ENCODE measurements around the gene CCL17. TPM values are rescaled to one million over a fixed set of nuclear protein-coding genes. Genes with fewer than 3 reads are reported as not detected.

The CCL17 gene
- total and polyA plus RNA-seq, 9 of the 15 experiments (the other 6 are each of a cell fraction or from before 2014, with no cell fraction given), result not detected

- ChIA-PET POLR2A (interaction anchor here (0.6 to 1.7 kb wide), 11 partner anchors 10 to 191 kb away, joined by 3 to 12 read pairs (median 3); partner anchors contain the start of gene ADGRG5), CTCF (ENCODE audit: low intra/inter-chr PET ratio) (no interaction called here)
- H3K79me2 ChIP-seq (ENCODE audit: control insufficient read depth, insufficient read depth, low read length), result peaks cover 69% of the 10 kb centered on the region
- H3K36me3 ChIP-seq (ENCODE audit: control insufficient read depth, insufficient read depth, low read length), result peaks cover 29% of the 10 kb centered on the region
- H3K27me3 ChIP-seq (ENCODE audit: control insufficient read depth in 2 of 2, insufficient read depth in 2 of 2, low read length in 2 of 2), result no peaks in the 10 kb centered on the region
- H3K4me2 ChIP-seq (ENCODE audit: insufficient read depth, low read length), result peak within 1 kb of the TSS; percentile 90
- H3K9me3 ChIP-seq (replicated peaks; ENCODE audit: control insufficient read depth, insufficient read depth, low read depth, low read length), result no peaks in the 10 kb centered on the region
- peak; percentile 93 to 96 (median 94) for DNase-seq (ENCODE audit: extremely low read depth in 1 of 4, low spot score in 3 of 4)
- peak within 1 kb of the TSS; percentile 97 to 99 for H3K9ac ChIP-seq (ENCODE audit: insufficient read depth in 1 of 2, low read depth in 2 of 2, low read length in 2 of 2)
- BruUV-seq (replicated peaks), result no TSS peak
- no peaks in the 10 kb centered on the region for H3K9me1 ChIP-seq (ENCODE audit: control insufficient read depth, insufficient read depth, low read length)
- WGBS (ENCODE audit: insufficient coverage, low coverage, missing lambda C conversion rate), result 0% methylated on average over 57 of the region's 68 CpGs
- in situ Hi-C loops (cut with MboI), result no loop called here
- peak within 1 kb of the TSS; percentile 83 for H2AFZ ChIP-seq (ENCODE audit: low read depth, low read length)
- intact Hi-C loops (cut with micrococcal nuclease), result no loop called here
- peak within 1 kb of the TSS; percentile 93 for H3K27ac ChIP-seq (ENCODE audit: extremely low read depth, low read depth, low read length)
- ATAC-seq, result peak; percentile 99
- no peaks in the 10 kb centered on the region for H4K20me1 ChIP-seq (replicated peaks; ENCODE audit: control insufficient read depth, insufficient read depth, low read length)
- H3K4me1 ChIP-seq (replicated peaks in 1 of 2; ENCODE audit: control insufficient read depth in 2 of 2, insufficient read depth in 2 of 2, low read length in 2 of 2), result peaks cover 11 to 15% of the 10 kb centered on the region in 2 experiments; a peak in 3 of 5 replicates
- FAIRE-seq, result peak; percentile 62
- H3K4me3 ChIP-seq, result peak within 1 kb of the TSS; percentile 88
- no peak for TF ChIP-seq ZBTB8A (IDR thresholded peaks at IDR 0.05; ENCODE audit: partially characterized antibody)
- TF ChIP-seq RNF2 (IDR thresholded peaks at IDR 0.05), result peak; percentile 62; the same call in 1 of the 2 replicates
- TF ChIP-seq ZZZ3 (IDR thresholded peaks at IDR 0.05), result no peak
- peak; percentile 93 for TF ChIP-seq KAT7 (CRISPR knock-in tag; IDR thresholded peaks at IDR 0.05; ENCODE audit: borderline replicate concordance)
- peak; percentile 98 to 100 (median 99) for TF ChIP-seq YY1 (IDR thresholded peaks at IDR 0.05; ENCODE audit: borderline replicate concordance in 1 of 3, control insufficient read depth in 1 of 3, extremely low read depth in 1 of 3, insufficient read depth in 3 of 3, insufficient read length in 1 of 3, insufficient replicate concordance in 2 of 3, low read depth in 1 of 3, low read length in 2 of 3)
- no peak for TF ChIP-seq KLF6 (CRISPR knock-in tag; IDR thresholded peaks at IDR 0.05; ENCODE audit: borderline replicate concordance)
- no peak for TF ChIP-seq GATAD2B (IDR thresholded peaks at IDR 0.05; ENCODE audit: borderline replicate concordance)
- no peak for TF ChIP-seq ZNF668 (CRISPR knock-in tag; IDR thresholded peaks at IDR 0.05)
- TF ChIP-seq PREB (CRISPR knock-in tag; IDR thresholded peaks at IDR 0.05), result no peak
- peak; percentile 51; the same call in 1 of the 2 replicates for TF ChIP-seq DIDO1 (tag; IDR thresholded peaks at IDR 0.05; ENCODE audit: low read depth)
- TF ChIP-seq POLR2A (conservative IDR thresholded peaks at IDR 0.05), result peak; percentile 93
- TF ChIP-seq SAP30 (IDR thresholded peaks at IDR 0.05; ENCODE audit: borderline replicate concordance, insufficient read depth, low read depth, low read length, poor library complexity, severe bottlenecking), result peak; percentile 64
- TF ChIP-seq IRF1 (CRISPR knock-in tag; IDR thresholded peaks at IDR 0.05; ENCODE audit: borderline replicate concordance), result no peak
- TF ChIP-seq EP300 (IDR thresholded peaks at IDR 0.05; ENCODE audit: low read length), result 0 out of 2 replicates have a peak, but pooled peaks have one; percentile 5
- TF ChIP-seq MLLT1 (IDR thresholded peaks at IDR 0.05), result no peak
- no peak for TF ChIP-seq TSC22D4 (tag; IDR thresholded peaks at IDR 0.05)
Observed at GRCh38 chr16:57447186-57447962, 42.8 kb downstream of the CCL17 start, which contains the start of the genes CIAPIN1 and COQ9. Gene CIAPIN1, minus strand, starts transcription at chr16:57447385. Its CDS starts 6,457 bp downstream, at chr16:57440928. Gene COQ9, plus strand, starts transcription at chr16:57447479. Its CDS starts 27 bp downstream, at chr16:57447506.
